GM18499 (cell line): ENCODE measurements around the gene SPHKAP.
"Not testable (repeated sequence)": the region's sequence is repeated elsewhere in the genome, so short reads cannot be mapped to it uniquely, and the experiment has no call there.

Experiments used
- ATAC-seq: cut with Tn5 transposase; IDR thresholded peaks from one replicate; pipeline ENCODE4 v1.9.1; 2021; ENCODE audit warnings: moderate number of reproducible peaks; ENCODE audit not compliant: insufficient read depth, unreplicated experiment

Gene SPHKAP

DNA sequence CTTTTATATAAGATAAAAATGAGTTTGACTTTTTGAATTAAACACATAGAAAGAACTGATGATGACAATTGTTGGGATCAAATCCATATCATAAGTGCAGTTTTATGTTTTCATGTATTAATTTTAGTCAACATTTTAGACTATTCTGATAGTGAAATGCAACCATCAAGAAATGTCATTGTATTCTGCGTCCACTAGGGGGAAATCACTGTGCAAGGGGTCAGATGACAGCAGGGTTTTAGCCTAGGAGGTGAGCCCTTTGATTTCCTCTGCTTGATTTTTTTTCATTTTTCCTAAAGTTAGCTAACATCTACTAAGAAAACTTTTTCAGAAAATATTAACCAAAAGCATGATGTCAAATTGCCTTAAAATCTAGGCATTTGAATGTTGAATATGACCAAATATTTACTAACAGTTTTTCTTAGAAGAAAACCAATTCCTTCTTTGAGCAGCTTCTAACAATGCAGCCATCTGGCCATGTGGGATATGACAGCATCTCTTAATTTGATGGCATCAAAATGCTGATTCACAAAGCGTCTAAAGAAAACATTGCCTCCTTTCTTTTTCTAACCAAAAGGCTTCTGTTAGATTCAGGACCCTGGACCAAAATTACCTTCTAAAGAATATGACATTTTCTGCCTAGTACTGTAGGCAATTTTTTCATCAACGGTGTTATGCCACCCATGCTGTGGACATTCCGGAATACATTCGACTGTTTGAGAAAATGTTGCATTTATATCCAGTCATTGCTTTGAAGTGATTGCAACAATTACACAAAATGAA is 141.5 kb downstream of the SPHKAP start:
- ATAC-seq, result peak; percentile 89

DNA sequence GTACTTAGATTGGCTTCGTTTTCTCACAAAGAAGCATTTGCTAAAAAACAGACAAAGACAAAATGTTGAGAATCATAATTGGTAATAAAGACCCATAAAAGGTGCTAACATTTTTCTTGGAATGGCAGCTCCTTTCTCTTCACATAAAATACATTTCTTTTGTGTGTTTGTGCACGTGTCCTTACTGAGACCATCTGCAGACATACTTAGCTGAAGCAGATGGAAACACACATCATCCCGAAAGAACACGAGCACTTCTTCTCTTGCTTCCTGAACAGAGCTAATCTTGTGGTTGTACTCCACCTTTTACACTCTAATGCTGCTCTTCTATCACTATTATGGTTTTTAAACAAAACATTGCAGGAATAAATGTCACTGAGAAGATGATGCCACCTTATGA is 142.5 kb downstream of the SPHKAP start:
- no peak for ATAC-seq

DNA sequence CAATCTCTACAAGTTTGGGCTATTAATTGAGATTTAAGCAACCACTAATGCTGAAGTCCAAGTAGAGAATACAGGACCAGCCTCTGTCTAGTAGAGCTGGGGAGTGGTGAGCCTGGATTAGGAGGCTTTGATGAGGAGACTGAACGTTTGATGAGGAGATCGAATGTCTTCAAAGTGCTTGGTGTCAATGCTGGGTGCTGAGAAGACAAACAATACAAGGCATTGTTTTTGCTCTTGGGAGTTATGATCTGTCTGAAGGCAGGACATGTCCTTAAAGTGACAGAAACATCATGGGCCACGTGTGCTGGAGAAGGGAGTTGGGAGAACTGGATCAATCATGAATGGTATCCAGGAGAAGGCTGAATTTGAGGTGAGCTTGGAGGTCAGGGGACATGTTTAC is 143.6 kb downstream of the SPHKAP start:
- ATAC-seq, result no peak

DNA sequence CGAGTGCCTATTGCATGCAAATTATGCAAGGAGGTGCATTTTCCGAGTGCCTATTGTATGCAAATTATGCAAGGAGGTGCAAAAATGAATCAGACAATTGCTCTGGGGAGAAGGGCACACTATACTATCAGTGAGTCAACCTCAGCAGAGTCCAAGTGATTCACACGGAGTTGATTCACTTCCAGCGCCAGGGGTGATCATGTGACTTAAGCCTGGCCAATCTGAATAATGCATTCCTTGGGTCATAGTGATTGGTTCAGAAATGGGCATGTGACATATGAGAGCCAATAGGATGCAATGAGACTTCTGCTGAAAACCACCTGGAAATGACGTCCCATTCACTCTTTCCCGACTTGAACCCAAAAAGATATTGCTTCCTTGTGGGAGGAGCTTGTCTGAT is 157.9 kb downstream of the SPHKAP start:
- ATAC-seq, result no peak

DNA sequence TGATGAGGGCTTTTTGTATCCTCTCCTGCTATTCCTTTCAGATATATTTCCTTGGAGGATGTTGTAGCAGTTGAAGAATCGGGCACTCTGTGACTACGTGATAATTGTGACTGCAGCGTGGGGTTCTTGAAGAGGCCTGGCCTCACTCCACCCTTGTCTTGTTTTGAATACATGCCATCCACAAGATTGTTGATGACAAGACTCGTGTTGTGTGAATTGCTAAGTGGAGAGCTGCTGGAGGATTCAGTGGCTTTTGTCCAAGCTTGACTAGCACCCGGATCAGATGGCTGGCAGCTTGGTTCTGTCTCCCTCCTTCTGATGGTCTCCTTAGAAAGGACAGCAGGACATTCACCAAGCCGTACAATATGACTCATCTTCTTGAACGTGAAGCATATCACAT is 163.2 kb downstream of the SPHKAP start:
- ATAC-seq, result no peak

DNA sequence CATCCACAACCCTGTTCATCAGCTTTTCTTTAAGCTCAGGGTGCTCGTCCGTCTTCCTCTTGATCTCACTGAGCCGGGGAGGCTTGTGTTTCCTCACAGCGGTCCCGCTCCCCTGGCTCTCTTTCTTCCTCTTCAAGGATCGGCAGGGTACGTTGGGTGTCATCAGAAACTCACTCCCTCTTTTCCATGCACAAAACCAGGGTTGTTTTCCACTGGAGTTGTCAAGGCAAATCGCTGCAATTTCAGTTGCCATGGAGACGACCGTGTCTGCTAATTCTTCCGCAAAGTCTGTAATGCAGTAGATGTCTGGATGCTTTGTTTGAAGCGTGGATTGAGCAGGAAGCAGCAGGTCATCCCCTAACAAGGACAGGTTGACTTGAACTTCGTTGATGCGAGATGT is 163.7 kb downstream of the SPHKAP start:
- no peak for ATAC-seq

DNA sequence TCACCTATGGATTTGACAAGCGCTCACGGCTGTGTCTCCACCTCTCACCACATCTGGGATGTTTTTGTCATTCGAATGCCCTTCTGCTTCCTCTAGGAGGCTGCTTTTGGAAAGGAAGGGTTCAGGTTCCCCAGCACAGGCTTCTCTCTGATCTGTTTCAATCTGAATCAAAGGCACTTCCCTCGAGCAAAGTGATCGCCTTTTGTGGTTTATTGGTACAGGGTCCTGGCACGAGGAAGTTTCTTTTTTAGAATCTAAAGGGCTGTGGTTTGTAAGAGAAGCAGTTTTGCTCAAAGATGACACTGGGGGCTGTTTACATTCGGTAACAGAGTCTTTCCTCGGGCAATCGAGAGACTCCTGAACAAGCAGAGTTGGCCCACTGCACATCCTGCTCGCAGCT is 165.1 kb downstream of the SPHKAP start:
- no peak for ATAC-seq

DNA sequence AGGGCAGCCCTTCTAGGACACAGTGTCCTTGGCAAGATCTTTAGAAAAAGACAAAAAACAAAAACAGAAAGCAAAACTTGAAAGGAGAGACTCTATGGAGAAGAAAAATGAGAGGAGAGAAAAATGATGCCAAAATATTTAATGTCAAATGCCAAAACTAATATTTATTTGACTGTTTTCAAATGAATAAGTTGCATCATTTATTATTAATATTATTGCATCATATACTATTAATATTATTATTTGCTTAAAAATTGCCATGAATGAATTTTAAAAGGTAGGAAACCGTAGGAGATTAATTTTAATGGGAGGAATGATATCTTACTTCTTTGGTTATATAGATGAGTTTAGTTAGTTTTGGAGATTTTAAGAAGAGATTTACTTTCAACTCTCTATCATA is 165.7 kb downstream of the SPHKAP start:
- no peak for ATAC-seq

DNA sequence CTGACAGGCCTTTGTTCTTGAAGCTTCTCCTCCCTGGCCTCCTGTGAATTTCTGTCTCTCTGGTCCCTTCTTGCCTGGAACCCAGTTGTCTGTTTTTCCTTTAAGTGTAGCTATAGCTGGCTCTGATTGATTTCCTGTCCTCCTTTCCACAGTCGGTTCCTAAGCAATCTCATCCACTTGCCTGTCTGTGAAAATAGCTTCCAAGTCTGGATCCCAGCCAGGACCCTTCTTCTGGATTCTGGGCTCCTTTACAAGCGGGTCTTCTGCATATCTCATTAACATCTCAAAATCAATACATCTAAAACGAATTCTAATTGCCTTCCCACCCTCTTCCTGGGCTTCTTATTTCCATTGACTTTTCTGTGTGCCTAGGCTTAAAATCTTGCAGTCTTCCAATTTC is 185.1 kb downstream of the SPHKAP start:
- ATAC-seq, result no peak

DNA sequence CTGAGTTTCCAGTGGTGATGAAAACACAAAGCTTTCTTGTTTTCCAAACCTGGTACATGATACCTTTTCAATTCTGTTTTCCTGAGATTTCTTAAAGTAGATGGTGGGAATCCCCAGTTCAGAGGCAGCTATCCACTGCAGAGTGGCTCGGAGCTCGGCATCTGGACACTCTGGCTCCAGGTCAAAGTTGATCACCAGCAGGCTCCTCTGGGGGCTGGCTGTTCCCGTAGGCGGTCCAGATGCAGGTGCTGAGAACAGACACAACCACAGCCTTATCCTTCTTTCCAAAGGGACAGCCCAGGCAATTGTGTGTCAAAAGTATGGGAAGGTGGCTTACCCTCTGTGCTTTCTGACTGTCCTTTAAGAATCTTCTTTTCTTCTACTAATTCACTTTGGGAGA is 190.6 kb downstream of the SPHKAP start:
- ATAC-seq, result no peak

DNA sequence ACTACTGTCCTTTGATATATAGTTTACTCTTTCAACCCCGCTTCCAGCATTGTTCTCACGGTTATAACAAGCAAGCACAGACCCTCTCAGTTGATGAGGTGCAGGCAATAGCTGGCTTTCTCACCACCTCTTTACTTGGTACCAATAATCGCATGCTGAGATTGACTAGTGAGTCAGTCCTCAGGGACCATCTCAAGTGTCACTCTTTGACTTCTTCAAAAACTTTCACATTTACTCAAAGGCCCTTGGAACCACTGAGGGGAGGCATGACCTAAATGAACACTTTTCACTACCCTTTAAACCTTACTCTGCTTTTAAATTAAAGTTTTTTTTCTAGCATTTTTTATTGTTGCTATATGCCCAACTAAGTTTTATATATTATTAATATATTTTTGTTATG is 208.2 kb downstream of the SPHKAP start:
- ATAC-seq, result no peak

DNA sequence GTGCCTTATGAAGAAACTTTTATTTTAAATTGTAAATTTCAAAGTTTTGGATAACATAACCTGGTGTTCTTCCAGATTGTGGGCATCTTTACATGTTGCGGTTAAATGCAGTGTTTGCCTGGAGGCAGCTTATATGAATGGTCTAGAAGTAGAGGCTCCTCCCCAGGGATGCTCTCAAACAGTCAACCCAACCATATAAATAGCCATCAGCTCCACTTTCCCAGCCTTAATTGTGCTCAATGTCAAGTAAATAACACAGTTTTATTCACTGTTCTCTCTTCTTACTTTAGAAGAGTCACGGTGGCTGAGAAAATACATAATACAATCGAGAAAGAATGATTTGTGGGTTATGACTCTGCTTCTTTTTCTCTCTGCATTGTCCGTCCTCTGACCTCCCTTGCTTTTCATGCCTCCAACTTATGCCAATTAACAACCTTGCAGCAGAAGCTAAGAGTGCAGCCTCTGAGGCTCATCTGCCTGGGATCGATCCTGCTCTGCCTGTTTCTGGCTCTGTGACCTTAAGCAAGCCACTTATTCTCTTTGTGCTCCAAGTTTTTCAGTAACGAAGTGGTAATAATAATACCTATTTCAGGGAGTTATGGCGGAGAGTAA is 209.8 kb downstream of the SPHKAP start:
- no peak for ATAC-seq

DNA sequence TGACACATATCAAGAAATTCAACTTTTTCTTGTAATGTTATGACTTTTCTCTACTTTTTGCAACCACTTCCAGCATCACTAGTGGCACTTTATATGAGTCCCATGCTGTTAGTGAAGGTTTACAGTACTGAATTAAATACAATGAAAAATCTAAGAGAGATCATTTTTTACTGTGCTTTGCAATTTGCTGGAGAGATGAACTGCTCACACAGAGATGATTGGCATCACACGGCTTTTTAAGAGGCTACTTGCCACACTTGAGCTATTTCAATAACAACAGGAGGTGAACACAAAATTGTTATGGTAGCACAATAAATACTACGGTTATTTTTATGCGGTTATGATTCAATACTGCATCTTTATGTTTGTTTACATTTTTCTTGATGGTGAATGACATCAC is 221.2 kb downstream of the SPHKAP start:
- no peak for ATAC-seq

DNA sequence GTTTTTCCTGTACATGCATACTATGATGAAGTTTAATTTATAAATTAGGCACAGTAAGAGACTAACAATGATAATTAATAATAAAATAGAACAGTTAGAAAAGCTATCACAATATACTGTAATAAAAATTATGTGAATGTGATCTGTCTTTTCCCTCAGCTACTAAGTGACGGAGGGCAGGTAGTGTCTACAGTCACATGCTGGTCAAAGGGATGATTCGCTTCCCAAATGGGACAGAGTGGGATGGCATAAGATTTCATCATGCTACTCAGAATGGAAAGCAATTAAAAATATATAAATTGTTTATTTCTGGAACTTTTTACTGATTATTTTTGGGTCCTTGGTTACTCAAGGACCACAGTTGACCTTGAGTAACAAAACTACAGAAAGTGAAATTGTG is 238.5 kb downstream of the SPHKAP start:
- no peak for ATAC-seq

DNA sequence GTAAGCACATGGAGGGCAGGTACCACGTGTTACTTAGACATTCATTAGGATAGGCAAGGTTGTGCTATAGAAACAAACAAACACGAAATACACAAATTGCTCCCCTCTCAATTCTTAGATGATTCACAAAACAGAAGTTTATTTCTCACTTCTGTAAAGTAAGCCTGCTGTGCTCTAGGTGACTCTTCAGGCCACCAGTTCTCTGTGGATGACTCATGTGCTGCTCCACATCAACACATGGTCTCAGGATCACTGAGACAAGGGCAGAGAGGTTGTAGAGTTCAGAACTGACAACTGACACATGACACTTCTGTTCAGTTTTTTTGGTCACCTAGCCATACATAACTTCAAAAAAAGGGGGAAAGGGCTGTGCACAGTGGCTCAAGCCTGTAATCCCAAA is 239.5 kb downstream of the SPHKAP start:
- peak; percentile 80 for ATAC-seq

DNA sequence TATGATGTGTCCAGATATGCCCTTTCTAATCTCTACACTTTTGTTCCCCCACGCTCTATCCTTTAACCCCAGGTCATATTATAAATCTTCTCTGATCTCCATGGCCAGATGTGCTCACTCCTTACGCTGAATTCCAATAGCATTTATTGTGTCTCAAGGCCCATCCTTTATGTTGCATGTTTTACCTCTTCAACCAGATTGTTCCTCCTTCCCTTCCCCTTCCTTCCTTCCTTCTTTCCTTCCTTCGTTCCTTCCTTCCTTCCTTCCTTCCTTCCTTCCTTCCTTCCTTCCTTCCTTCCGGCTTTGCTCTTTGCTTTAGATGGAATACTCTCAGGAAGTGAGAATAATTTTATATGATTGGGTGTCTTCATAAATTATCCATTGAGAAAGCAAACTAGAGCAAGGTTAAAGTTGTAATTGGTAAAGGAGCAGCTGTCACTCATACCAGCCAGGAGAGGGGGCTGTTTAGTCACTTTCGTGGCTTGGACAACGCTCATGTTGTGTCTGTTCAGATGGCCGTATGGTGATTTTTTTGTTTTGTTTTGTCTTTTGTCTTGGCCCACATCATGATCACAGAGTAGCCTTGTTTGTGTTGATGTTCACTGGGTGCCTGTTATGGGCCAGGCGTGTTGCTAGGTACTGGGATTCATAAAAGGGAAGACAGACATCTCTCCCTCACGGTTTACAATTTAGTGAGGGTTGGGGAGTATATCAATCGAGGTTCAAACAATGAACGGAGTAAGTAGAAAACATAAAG is 242.0 kb downstream of the SPHKAP start:
- ATAC-seq, result no peak

DNA sequence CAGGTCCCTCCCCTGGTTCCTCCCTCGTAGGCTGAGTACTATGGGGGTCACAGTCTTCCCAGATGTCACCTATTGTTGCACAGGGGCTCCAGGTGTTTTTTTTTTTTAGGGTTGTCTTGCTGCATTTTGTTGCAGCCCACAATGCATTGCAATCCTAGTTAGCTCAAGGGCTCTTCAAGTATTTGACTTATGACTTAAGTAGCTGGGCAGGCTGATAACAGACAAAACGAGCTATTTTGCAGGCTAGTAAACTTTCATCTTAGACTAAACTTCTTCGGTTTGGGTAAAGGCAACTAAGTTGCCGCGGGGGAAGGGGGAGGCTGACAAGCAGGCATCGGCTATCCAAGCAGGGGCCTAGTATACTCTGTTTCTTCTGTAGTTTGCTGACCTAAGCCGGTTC is 245.2 kb downstream of the SPHKAP start:
- ATAC-seq, result not testable (repeated sequence)

DNA sequence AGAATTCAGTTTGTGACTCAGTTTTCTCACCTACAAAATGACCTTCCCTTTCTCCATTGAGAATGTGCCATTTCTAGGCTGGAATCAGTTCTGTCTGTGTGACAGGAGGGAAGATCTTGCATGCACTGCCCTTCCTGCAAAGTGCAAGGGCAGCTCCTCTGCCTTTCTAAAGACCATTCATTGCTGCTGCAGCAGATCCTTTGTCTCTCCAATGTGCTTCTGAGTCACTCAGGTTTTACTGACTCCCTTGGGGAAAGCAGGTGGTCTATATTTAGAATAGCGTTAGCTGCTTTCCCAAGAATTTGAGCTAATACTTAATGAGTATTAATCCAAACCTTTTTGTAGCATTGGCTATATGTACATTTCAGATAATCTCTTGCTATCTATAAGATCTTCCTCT is 247.6 kb downstream of the SPHKAP start:
- ATAC-seq, result no peak

DNA sequence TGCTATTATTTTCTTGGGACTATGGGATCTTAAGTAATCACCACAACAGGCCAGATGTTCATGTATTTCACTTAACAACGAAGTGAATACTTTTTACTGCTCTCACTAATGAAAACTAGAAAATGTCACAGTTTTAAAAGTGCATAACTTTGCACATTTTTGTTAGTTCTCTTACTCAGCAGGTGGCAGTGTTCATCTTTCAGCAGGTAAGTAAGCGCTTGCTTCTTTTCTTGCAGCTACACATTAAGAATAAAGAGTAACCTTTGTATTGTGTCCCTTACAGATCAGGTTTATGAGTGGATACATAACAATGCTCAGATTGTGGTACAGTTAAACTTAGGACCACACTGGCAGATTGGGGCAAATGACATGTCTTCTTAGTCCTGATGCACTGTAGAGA is 249.1 kb downstream of the SPHKAP start:
- no peak for ATAC-seq

DNA sequence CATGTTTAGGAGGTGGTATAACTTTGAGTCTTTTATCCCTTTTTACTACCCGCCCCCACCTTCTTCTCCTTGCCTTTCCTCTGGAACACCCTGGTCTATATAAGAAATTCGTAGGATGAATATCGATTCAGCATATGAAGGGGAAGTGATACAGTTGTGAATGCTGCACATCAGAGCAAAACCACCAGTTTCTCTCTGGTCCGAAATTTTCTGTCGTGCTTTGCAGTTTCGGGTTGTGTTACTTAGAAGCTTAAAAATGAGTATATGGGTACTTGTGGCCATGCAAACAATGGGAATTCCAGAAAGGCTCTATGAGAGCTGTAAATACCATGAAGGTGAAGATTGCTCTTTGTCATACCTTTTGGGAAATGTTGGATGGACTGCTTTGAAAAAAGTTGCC is 249.5 kb downstream of the SPHKAP start:
- ATAC-seq, result no peak
